ENCODE measurements around the gene DNAJB6. TPM values are rescaled to one million over a fixed set of nuclear protein-coding genes. Genes with fewer than 3 reads are reported as not detected.

The DNAJB6 gene
- total RNA-seq, 2 donors from 2014 or later = 113 to 118 TPM

DNA sequence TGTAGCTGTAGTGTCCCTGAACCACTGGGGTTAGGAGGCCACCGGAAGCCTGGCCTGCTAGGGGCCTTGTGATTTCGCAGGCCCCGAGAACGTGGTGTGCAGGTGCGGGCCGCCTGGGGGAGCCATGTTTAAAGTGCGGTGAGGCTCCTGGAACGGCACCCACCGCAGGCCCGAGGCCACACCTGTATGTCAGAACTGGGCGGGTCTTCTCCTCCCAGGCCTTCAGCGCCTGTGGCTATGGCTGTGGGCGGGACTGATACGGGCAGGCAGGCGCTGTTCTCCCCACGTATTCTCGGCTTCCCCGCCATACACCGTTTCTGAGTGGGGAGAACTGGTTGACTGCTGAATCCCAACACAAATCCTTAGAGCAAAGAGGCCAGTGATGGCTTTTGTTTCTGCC is 74.8 kb downstream of the DNAJB6 start:
- ATAC-seq (replicated peaks) = peak; percentile 86
- Mint-ChIP-seq H3K27ac (peak overlapping the region; percentile 96), H3K9me3 (no peaks in the 10 kb centered on the region), H3K4me3 (peak overlapping the region; percentile 77), H3K27me3 (no peaks in the 10 kb centered on the region), H3K36me3 (ENCODE audit: low read depth) (peaks cover 75% of the 10 kb centered on the region), H3K4me1 (peaks cover 11% of the 10 kb centered on the region)

DNA sequence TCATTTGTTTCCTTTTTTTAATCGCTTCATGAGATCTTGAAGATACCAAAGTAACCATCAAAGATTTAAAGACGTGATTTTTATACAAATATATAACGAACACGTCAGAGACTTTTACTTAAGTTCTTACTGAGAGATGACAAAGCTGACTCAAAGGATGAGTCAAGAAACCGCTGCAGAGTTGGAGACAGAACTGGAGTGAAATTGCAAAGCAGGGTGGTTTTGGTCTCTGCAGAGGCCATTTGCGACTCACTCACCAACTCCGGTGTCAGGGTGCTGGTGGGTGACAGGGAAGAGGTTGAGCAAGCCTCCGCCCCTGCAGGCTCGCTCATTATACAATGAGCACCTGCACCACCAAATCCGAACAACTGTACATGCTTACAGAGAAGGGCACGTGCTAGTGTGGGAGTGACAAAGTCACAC is 75.2 kb downstream of the DNAJB6 start:
- Mint-ChIP-seq H3K36me3 (ENCODE audit: low read depth) (peaks cover 75% of the 10 kb centered on the region), H3K9me3 (no peaks in the 10 kb centered on the region), H3K4me1 (peaks cover 11% of the 10 kb centered on the region), H3K27me3 (no peaks in the 10 kb centered on the region), H3K4me3 (peak overlapping the region; percentile 77), H3K27ac (peak overlapping the region; percentile 96)
- ATAC-seq (replicated peaks) = peak; percentile 92

DNA sequence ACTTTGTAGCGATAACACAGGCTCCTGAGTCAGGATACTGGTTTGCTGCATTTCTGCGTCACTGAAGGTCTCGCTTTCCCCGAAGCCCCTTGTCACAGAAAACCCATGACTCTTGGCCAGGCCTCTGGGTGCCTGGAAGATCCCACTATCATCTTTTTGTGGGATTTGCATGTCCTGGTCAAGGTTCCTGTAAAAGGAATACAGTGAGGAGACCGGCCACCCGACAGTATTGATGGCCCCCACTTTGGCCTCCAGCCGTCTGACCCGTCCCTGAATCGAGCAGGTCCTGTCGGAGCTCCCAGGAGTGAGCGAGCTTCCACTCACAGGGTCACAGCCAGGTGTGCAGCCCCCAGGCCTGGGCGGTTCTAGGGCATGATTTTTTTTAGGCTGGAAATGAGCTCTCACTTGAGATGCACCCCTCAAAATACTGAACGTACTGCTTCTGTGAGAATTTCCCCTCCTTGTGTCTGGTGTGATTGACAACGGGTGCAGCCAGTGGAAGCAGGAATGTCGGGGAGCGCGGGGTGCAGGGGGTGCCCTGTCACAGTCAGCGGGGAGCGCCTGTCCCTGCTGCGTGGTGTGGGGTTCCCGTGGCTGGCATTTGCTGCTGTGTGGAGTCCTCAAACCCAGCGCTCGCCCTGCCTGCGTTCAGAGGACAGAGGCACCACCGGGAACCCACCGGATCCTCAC is 75.8 kb downstream of the DNAJB6 start:
- H3K9me3 Mint-ChIP-seq = no peaks in the 10 kb centered on the region
- H3K27me3 Mint-ChIP-seq = no peaks in the 10 kb centered on the region

DNA sequence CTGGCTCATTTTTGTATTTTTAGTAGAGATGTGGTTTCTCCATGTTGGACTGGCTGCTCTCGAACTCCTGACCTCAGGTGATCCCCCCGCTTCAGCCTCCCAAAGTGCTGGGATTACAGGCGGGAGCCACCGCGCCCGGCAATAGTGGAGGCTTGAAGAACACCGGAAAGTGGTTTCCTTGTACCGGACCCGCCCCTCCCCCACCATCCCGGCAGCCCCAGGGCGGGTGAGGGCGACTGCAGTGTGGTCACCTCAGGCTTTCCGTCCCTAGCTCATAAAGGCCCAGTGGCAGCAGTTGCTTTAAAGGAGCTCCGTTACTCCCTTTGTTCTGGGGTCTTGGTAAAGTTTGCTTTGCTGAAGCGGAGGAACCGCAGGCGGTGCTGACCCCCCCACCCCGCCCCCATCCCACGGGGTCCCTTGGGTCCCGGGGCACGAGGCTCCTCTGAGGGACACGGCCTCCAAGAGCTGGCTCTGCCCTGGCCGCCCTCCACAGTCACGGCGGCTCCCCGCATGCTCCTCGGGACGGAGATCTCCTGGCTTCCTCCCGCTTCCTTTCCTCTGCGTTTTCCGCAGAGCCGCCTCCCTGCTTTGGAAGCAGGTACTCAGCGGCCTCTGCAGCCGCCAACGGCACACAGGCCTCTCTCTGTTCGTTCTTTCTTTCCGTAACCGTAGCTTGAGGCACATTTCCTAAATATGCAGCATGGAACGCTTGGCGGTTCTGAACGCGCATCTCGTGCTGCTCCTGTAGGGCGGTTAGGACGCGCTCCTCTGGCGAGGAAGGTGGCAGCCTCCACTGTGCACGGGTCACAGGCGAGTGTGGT is 77.3 kb downstream of the DNAJB6 start:
- peaks cover 61% of the 10 kb centered on the region for H3K36me3 Mint-ChIP-seq (ENCODE audit: low read depth)
- H3K27ac Mint-ChIP-seq = no peak overlapping the region
- ATAC-seq (replicated peaks) = no peak
- no peaks in the 10 kb centered on the region for H3K9me3 Mint-ChIP-seq
- peaks cover 11% of the 10 kb centered on the region for H3K4me1 Mint-ChIP-seq
- H3K27me3 Mint-ChIP-seq = no peaks in the 10 kb centered on the region
- H3K4me3 Mint-ChIP-seq = peak overlapping the region; percentile 23

More for the DNA sequence above, 75.8 kb downstream of the DNAJB6 start:
- no peak for ATAC-seq (replicated peaks)
- Mint-ChIP-seq H3K4me3 (peak overlapping the region; percentile 77), H3K36me3 (ENCODE audit: low read depth) (peaks cover 75% of the 10 kb centered on the region), H3K4me1 (peaks cover 11% of the 10 kb centered on the region), H3K27ac (peak overlapping the region; percentile 96)

DNA sequence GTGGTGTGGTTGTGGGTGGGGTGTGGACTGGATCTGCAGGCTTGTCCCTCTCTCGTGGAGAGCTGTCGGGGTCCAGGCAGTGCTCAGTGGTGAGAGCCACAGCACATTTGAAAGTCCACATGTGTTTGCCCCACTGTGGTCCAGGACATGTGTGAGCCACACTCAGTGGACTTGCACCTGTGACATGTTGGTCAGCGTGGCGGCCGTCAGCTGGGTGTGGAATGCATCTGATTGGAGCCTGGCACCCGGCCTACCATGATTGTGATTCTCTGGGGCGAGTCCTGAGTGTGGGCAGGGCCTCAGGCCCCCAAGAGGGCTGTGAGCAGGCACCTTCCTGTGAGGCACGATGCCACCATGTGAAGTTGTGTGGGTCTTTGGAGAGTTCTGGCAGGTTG is 77.9 kb downstream of the DNAJB6 start:
- ATAC-seq (replicated peaks) = no peak
- no peaks in the 10 kb centered on the region for H3K9me3 Mint-ChIP-seq
- H3K27ac Mint-ChIP-seq = no peak overlapping the region
- H3K4me1 Mint-ChIP-seq = peaks cover 11% of the 10 kb centered on the region
- peak overlapping the region; percentile 23 for H3K4me3 Mint-ChIP-seq
- no peaks in the 10 kb centered on the region for H3K27me3 Mint-ChIP-seq
- H3K36me3 Mint-ChIP-seq (ENCODE audit: low read depth) = peaks cover 56% of the 10 kb centered on the region

DNA sequence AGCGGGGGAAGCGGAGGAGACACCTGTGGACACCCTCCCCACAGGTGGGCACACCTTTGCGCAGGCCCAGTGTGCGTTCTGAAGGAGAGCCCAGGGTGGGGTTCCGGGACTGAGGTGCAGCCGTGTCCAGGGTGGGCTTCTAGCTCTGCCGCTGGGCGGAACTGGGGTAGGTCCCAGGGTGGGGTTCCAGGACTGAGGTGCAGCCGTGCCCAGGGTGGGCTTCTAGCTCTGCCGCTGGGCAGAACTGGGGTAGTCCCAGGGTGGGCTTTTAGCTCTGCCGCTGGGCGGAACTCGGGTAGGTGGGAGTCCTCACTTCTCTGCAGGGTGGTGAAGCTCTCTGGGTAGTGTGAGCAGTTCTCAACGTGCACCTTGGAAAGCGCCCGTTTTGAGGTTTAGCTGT is 78.7 kb downstream of the DNAJB6 start:
- Mint-ChIP-seq H3K36me3 (ENCODE audit: low read depth) (peaks cover 56% of the 10 kb centered on the region), H3K9me3 (no peaks in the 10 kb centered on the region), H3K27ac (no peak overlapping the region), H3K27me3 (no peaks in the 10 kb centered on the region), H3K4me3 (no peak overlapping the region), H3K4me1 (peaks cover 11% of the 10 kb centered on the region)
- no peak for ATAC-seq (replicated peaks)

DNA sequence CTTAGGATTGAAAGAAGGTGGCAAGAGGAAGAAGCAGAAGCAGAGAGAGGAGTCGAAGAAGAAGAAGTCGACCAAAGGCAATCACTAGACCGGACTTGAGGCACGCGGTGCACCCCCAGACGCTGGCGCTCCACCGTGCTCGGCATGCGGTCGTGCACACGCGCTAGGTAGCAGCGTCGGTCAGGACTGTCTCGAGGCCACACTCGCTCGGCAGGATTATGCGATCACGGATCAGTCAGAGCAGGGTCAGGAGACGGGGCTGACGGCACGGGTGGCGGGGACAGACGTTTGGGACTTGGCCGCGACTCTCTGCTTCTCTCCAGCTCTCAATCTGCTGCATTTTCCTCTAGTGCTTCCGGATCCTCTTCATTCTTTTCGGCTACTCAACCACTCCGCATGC is 79.2 kb downstream of the DNAJB6 start:
- H3K27ac Mint-ChIP-seq = no peak overlapping the region
- no peaks in the 10 kb centered on the region for H3K9me3 Mint-ChIP-seq
- no peak for ATAC-seq (replicated peaks)
- H3K36me3 Mint-ChIP-seq (ENCODE audit: low read depth) = peaks cover 56% of the 10 kb centered on the region
- H3K27me3 Mint-ChIP-seq = no peaks in the 10 kb centered on the region
- no peak overlapping the region for H3K4me3 Mint-ChIP-seq
- peaks cover 11% of the 10 kb centered on the region for H3K4me1 Mint-ChIP-seq

DNA sequence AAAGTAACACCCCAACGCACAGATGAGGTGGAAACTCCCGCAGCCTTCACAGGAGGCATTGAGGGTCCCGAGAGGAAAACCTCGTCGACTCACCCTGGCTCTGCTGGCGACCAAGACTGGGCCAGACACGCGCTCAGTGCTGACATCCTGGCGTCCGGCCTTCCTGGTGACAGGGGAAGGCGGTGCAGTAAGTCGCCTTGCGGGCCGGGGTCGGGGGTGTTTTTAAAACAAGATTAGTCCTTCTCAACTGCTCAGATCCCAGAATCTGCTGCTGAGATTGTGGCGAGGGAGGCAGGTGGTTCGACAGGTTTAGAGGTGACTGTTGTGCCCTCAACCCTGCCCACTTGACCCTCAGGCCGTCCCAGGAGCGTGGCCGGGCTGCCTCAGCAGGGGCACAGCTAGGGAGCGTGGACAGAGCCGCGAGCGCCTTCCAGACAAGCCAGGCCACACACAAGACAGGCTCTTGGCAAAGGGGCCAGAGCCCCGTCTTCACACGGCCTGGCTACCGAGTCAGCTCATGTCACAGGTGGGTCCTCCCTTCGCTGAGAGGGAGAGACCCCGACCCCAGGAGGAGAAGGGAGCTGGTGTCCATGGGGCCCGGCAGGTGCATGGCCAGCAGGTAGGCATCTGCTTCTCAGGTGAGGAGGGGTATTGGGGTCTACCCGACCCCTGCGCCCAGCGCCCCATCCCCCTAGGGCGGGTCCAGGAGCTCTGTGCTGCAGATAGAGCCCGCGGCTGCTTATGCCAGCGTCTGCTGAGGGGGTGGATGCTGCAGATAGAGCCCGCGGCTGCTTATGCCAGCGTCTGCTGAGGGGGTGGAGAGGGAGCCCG is 81.6 kb downstream of the DNAJB6 start:
- ATAC-seq (replicated peaks) = no peak
- Mint-ChIP-seq H3K9me3 (no peaks in the 10 kb centered on the region), H3K27me3 (no peaks in the 10 kb centered on the region), H3K4me1 (no peaks in the 10 kb centered on the region), H3K27ac (no peak overlapping the region), H3K36me3 (ENCODE audit: low read depth) (peaks cover 36% of the 10 kb centered on the region), H3K4me3 (no peak overlapping the region)

DNA sequence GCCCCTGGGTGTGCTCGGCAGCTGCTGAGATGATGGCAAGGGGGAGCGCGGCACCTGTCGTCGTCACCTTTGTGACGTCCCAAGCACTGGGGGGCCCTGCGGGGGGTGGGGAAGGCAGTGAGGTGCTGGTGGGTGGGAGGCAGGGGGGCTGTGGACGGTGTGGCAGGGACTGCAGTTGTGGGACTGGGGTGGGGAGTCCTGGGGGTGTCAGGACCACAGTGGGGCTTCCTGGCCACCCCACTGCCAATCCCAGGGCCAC is 82.2 kb downstream of the DNAJB6 start:
- Mint-ChIP-seq H3K36me3 (ENCODE audit: low read depth) (peaks cover 36% of the 10 kb centered on the region), H3K4me1 (no peaks in the 10 kb centered on the region), H3K9me3 (no peaks in the 10 kb centered on the region), H3K27ac (no peak overlapping the region), H3K27me3 (no peaks in the 10 kb centered on the region), H3K4me3 (no peak overlapping the region)
- no peak for ATAC-seq (replicated peaks)

DNA sequence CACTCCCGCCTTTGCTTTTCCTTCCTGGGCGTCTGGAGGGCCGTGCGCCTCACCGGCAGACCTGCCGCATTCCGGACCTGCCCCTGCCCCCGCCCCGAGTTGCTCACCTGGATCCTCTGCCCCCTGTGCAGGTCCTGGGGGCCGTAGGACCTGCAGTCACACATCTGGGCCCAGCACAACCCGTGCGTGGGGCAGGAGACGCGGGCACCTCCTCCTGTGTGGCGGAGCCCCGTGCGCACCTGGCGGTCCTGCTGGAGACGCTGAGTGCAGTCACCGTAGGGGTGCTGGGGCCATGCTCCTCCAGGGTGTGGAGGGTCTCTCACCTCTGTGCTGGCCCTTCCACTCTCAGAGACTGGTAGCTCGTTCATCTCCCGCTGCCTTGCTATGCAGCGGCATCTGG is 85.5 kb downstream of the DNAJB6 start:
- H3K27ac Mint-ChIP-seq = no peak overlapping the region
- no peaks in the 10 kb centered on the region for H3K9me3 Mint-ChIP-seq
- H3K4me1 Mint-ChIP-seq = no peaks in the 10 kb centered on the region

DNA sequence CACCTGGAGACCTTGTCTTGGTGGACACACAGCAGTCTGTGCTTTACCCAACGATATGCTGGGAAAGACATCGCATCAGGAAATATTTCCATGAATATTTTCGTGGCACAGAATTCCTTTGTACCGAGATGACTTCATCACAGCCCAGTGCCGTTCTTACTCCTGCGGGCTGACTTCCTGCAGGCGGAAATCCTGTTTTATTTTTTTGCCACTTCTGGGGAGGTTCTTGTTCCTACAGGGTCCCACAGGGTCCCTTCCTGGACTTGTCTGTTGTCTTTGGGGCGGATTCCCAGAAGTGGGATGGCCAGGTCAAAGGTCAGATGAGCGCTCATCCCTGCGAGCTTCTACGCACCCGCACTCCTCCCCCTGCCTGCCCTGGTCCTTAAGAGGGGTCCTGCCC is 86.5 kb downstream of the DNAJB6 start:
- ATAC-seq (replicated peaks) = no peak

More for the DNA sequence above, 85.5 kb downstream of the DNAJB6 start:
- peaks cover 5% of the 10 kb centered on the region for H3K36me3 Mint-ChIP-seq (ENCODE audit: low read depth)
- no peak overlapping the region for H3K4me3 Mint-ChIP-seq
- ATAC-seq (replicated peaks) = no peak
- no peaks in the 10 kb centered on the region for H3K27me3 Mint-ChIP-seq

DNA sequence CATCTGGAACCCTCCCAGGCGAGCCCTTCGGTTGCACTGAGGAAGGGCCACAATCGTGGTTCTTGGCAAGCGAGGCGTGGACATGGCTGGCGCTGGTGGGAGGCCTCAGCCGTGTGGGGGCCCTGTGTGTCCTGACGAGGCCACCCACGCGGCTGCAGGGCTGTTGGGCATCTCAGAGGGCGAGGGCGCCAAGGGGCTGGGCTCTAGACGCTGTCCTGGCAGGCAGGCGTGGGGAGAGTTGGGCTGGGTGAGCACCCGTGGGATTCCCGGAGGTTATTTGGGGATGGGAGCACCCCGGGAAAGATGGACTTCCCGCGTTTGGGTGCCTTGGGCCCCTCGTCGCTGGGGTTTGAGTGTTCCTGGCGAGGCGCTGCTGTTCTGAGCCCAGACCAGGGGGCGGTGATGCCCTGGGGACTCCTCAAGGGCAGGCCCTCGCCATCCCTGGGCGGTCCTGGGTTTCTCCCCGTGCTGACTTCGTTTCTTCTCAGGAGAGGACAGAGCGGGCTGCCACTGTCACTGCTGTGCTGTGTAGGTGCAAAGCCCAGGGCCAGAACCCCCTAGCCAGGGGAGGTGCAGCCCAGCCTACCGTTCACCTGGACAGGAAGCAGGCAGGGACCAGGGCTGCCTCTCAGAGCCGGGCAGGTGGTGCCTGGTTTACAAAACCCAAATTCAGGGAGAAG is 87.2 kb downstream of the DNAJB6 start:
- H3K27ac Mint-ChIP-seq = no peak overlapping the region
- H3K27me3 Mint-ChIP-seq = no peaks in the 10 kb centered on the region
- H3K9me3 Mint-ChIP-seq = no peaks in the 10 kb centered on the region
- no peaks in the 10 kb centered on the region for H3K4me1 Mint-ChIP-seq
- no peaks in the 10 kb centered on the region for H3K36me3 Mint-ChIP-seq (ENCODE audit: low read depth)
- H3K4me3 Mint-ChIP-seq = no peak overlapping the region
- no peak for ATAC-seq (replicated peaks)

More for the DNA sequence above, 86.5 kb downstream of the DNAJB6 start:
- H3K4me3 Mint-ChIP-seq = no peak overlapping the region
- H3K9me3 Mint-ChIP-seq = no peaks in the 10 kb centered on the region
- H3K36me3 Mint-ChIP-seq (ENCODE audit: low read depth) = no peaks in the 10 kb centered on the region
- H3K4me1 Mint-ChIP-seq = no peaks in the 10 kb centered on the region
- no peaks in the 10 kb centered on the region for H3K27me3 Mint-ChIP-seq
- no peak overlapping the region for H3K27ac Mint-ChIP-seq

DNA sequence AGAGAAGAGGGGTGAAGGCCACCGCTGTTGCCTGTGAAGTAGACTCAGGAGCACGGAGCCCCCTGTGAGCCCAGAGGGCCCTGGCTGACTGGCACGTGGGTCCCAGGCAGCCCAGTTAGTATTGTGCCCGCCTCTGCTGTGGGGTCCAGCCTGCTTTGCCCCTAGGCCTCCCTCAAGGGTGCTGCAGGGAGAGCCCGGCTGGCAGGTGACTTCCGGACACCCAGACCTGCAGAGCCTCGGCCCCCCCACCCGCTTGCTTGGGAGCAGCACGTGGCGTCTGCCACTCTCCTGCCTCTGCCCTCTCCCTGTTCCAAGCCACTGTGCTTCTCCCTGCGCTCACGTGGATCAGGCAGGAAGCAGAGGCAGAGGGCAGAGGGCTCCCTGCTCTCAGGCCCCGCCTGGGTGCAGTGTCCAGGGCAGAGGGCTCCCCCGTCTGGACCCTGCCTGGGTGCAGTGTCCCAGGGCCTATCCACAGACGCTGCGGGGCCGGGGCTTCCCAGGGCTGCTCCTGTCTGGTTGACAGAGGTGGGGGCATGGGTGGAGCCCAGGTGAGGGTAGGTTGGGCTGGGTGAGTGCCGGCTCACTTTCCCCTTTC is 88.4 kb downstream of the DNAJB6 start:
- Mint-ChIP-seq H3K9me3 (no peaks in the 10 kb centered on the region), H3K36me3 (ENCODE audit: low read depth) (no peaks in the 10 kb centered on the region), H3K4me1 (no peaks in the 10 kb centered on the region), H3K27me3 (no peaks in the 10 kb centered on the region), H3K27ac (no peak overlapping the region), H3K4me3 (no peak overlapping the region)
- no peak for ATAC-seq (replicated peaks)

DNA sequence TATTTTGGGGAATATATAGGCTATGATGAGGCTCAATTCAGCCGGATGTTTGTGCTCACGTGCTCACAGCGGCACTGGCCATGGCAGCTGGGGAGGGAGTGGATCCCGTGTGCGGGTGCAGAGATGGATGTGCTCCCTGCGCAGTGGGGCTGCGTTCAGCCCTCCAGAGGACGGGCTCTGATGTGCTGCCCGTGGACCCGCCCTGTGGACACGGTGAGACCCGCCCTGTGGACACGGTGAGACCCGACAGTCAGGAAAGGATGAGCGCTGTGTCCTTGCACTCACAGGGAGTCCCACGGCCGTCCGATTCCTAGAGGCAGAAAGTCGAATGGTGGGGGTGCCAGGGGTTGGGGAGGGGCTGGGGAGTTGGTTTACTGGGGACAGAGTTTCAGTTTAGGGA is 89.0 kb downstream of the DNAJB6 start:
- no peaks in the 10 kb centered on the region for H3K9me3 Mint-ChIP-seq
- no peak overlapping the region for H3K4me3 Mint-ChIP-seq
- peaks cover 3% of the 10 kb centered on the region for H3K4me1 Mint-ChIP-seq
- no peak overlapping the region for H3K27ac Mint-ChIP-seq
- H3K36me3 Mint-ChIP-seq (ENCODE audit: low read depth) = no peaks in the 10 kb centered on the region
- ATAC-seq (replicated peaks) = no peak
- no peaks in the 10 kb centered on the region for H3K27me3 Mint-ChIP-seq
